ENCODE results near the gene MST1R.

GRCh38 chr3:49872801-49873281 is 30.8 kb downstream of the MST1R start:
- TF ChIP-seq POLR2A (IDR thresholded peaks at IDR 0.05; ENCODE audit: low read length) = no peak
- TF ChIP-seq GATA1 (IDR thresholded peaks at IDR 0.05; ENCODE audit: low read depth, low read length) = no peak

Measured in erythroblast (primary cell).